Sigmoid colon (tissue), 7 donors: ENCODE measurements around the gene KLK10. TPM values are rescaled to one million over a fixed set of nuclear protein-coding genes. Genes with fewer than 3 reads are reported as not detected.

Experiments
- DNase-seq: peaks from one replicate; pipeline ENCODE4 v3.0.0-alpha.2; 2019
- H3K27ac ChIP-seq, 4 donors: fragments of 200-600 bp; sonication (generic); one replicate each; pipeline ENCODE4 v1.5.1; 2016 to 2019; ENCODE audit warnings: mild to moderate bottlenecking in 1 of 4
- H3K27me3 ChIP-seq, 3 donors: fragments of 200-600 bp; sonication (generic); one replicate each; pipeline ENCODE4 v1.5.1; 2019; ENCODE audit warnings: mild to moderate bottlenecking in 1 of 3
- H3K36me3 ChIP-seq, 4 donors: fragments of 200-600 bp; sonication (generic); one replicate each; pipeline ENCODE4 v1.5.1; 2016 to 2019
- H3K4me1 ChIP-seq, 4 donors: fragments of 200-600 bp; sonication (generic); one replicate each; pipeline ENCODE4 v1.5.1; 2017 to 2019
- H3K4me3 ChIP-seq, 4 donors: fragments of 200-600 bp; sonication (generic); one replicate each; pipeline ENCODE4 v1.5.1; 2017 to 2019; ENCODE audit warnings: mild to moderate bottlenecking in 2 of 4, moderate library complexity in 1 of 4
- H3K9me3 ChIP-seq, 4 donors: fragments of 200-600 bp in 3 of 4; sonication (generic) in 3 of 4; one replicate each; pipeline versions ENCODE4 v1.5.1 to v1.6.1; 2013 to 2019
- EP300 ChIP-seq, 4 donors: sonication (generic); formaldehyde crosslinking; IDR thresholded peaks; one replicate each; pipeline ENCODE4 v1.6.1; 2017; ENCODE audit warnings: antibody characterized with exemption in 4 of 4
- POLR2A ChIP-seq, 2 donors: fragments of 450-650 bp; IDR thresholded peaks; one replicate each; pipeline ENCODE4 v1.6.1; 2016; ENCODE audit warnings: antibody characterized with exemption in 2 of 2, mild to moderate bottlenecking in 2 of 2, moderate library complexity in 2 of 2
- POLR2AphosphoS5 ChIP-seq, 4 donors: sonication (generic); formaldehyde crosslinking; IDR thresholded peaks; one replicate each; pipeline ENCODE4 v1.6.1; 2017; ENCODE audit warnings: antibody characterized with exemption in 4 of 4
- WGBS, 2 donors: extraction: QIAGEN DNeasy Blood & Tissue Kit; methylation state at CpG; one replicate each; pipeline ENCODE4 v1.1.7; 2013; 5-methylcytosine and 5-hydroxymethylcytosine counted together
- intact Hi-C: fragments of 100-400 bp; cut with DNase I; formaldehyde crosslinking; loops from one replicate; pipeline ENCODE4 v1.15.1; 2023
- polyA plus RNA-seq, 3 donors: library from polyadenylated mRNA; stranded (reverse); fragments of 200-250 nt; gene quantifications; one replicate each; pipeline ENCODE4 v1.2.3, GENCODE V29; 2013
- total RNA-seq, 4 donors: library from RNA; depleted of rRNA; stranded (reverse); fragments of >200 nt; gene quantifications; one replicate each; pipeline ENCODE4 v1.1.0, GENCODE V29; 2016
- TF ChIP-seq, protein P1 (sequence below), 4 experiments: fragments of 450-650 bp in 3 of 4; fragments of 200-600 bp in 1 of 4; IDR thresholded peaks; one replicate each; pipeline ENCODE4 v1.5.1; 2016 to 2019; ENCODE audit warnings: antibody characterized with exemption in 4 of 4, mild to moderate bottlenecking in 3 of 4, moderate library complexity in 2 of 4
- donor health status: healthy with polysubstance abuse.
- donor health status: Bipolar disorder and iron deficiency.
- donor health status: healthy.

Gene KLK10
- total and polyA plus RNA-seq, 7 donors, result 0.60 to 2.5 (median 0.69) TPM; not detected in 2

DNA sequence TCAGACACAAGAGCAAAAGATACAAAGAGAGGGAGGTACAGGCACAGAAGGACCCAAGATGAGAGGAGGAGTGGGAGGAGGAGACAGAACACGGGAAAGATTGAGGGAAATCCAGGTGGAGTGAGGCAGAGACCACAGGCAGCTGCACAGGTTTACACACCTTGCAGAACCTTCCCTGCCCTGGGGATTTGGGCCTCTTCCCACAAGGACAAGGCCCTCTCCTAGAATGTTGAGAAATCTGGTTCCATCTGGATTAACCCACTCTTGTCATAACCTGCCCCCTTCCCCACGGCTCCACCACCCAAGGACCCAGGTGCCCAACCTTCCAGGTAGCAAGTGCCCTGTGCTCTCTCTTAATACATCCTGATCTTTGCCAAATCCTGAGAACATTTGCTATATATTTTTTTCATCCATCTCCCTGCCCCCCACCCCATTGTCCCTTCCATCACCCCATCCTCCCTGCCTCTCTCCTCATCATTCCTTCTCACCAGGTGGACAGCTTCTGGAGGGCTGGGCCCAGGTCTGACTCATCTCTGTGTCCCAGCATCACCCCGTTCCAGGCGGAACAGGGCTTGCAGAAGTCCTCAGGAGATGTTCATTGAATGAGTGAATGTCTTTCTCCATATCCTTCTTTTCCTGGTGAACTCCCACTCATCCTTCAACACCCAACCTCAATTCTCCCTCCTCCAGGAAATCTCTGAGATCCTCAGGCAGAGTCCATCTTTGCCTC lies 9.3 kb downstream of the KLK10 start:
- H3K4me3 ChIP-seq, result no peak overlapping the region
- H3K4me1 ChIP-seq, result no peaks in the 10 kb centered on the region
- no peaks in the 10 kb centered on the region for H3K36me3 ChIP-seq
- peaks cover 0 to 64% (median 30%) of the 10 kb centered on the region in 3 donors for H3K27me3 ChIP-seq
- no peaks in the 10 kb centered on the region for H3K9me3 ChIP-seq
- intact Hi-C loops, result no loop called here
- TF ChIP-seq, protein P1, sequence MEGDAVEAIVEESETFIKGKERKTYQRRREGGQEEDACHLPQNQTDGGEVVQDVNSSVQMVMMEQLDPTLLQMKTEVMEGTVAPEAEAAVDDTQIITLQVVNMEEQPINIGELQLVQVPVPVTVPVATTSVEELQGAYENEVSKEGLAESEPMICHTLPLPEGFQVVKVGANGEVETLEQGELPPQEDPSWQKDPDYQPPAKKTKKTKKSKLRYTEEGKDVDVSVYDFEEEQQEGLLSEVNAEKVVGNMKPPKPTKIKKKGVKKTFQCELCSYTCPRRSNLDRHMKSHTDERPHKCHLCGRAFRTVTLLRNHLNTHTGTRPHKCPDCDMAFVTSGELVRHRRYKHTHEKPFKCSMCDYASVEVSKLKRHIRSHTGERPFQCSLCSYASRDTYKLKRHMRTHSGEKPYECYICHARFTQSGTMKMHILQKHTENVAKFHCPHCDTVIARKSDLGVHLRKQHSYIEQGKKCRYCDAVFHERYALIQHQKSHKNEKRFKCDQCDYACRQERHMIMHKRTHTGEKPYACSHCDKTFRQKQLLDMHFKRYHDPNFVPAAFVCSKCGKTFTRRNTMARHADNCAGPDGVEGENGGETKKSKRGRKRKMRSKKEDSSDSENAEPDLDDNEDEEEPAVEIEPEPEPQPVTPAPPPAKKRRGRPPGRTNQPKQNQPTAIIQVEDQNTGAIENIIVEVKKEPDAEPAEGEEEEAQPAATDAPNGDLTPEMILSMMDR (IDR thresholded peaks at IDR 0.05), result no peak
- TF ChIP-seq POLR2A (IDR thresholded peaks at IDR 0.05) (no peak), EP300 (IDR thresholded peaks at IDR 0.05) (no peak), POLR2AphosphoS5 (IDR thresholded peaks at IDR 0.05) (no peak)
- peak; percentile 20 for DNase-seq
- no peak overlapping the region for H3K27ac ChIP-seq
- WGBS, 2 donors, result 60 to 78% methylated on average over 4 of the region's 4 CpGs

GRCh38 chr19:51009061-51009891 lies 10.2 kb downstream of the KLK10 start:
- intact Hi-C loops, result no loop called here
- no peaks in the 10 kb centered on the region for H3K4me1 ChIP-seq
- H3K27ac ChIP-seq, result no peak overlapping the region
- TF ChIP-seq EP300 (IDR thresholded peaks at IDR 0.05) (no peak), POLR2AphosphoS5 (IDR thresholded peaks at IDR 0.05) (no peak), POLR2A (IDR thresholded peaks at IDR 0.05) (no peak)
- TF ChIP-seq, protein P1 (IDR thresholded peaks at IDR 0.05), result no peak
- no peak overlapping the region for H3K4me3 ChIP-seq
- no peaks in the 10 kb centered on the region for H3K36me3 ChIP-seq
- no peaks in the 10 kb centered on the region for H3K9me3 ChIP-seq
- WGBS, 2 donors, result 72 to 74% methylated on average over 19 of the region's 19 CpGs
- peaks cover 0 to 55% (median 21%) of the 10 kb centered on the region in 3 donors for H3K27me3 ChIP-seq
- peak; percentile 44 for DNase-seq

DNA sequence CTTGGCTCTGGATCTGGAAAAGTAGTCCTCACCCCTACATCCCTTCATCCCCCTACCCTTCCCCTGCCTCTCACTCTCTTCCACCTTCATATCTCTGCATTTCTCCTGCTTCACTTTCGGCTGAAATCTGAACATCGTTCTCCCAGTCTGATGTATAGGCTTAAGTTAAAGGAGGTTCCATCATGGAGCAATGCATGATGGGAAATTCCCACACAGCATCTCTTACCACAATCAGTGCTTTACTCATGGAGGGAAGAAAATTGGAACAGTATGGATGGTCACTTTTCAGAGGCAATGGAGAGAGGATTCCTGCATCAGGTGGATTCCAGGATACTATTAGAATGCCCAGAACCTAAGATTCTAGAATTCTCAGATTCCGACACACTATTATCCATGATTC lies 12.0 kb downstream of the KLK10 start:
- H3K27me3 ChIP-seq, result peaks cover 0 to 53% (median 30%) of the 10 kb centered on the region in 3 donors
- H3K4me1 ChIP-seq, result no peaks in the 10 kb centered on the region
- intact Hi-C loops, result no loop called here
- no peak overlapping the region for H3K4me3 ChIP-seq
- WGBS, 2 donors, result 76 to 85% methylated on average over 3 of the region's 3 CpGs
- H3K9me3 ChIP-seq, result no peaks in the 10 kb centered on the region
- TF ChIP-seq POLR2A (IDR thresholded peaks at IDR 0.05) (no peak), EP300 (IDR thresholded peaks at IDR 0.05) (no peak), POLR2AphosphoS5 (IDR thresholded peaks at IDR 0.05) (no peak)
- TF ChIP-seq, protein P1 (IDR thresholded peaks at IDR 0.05), result no peak
- no peaks in the 10 kb centered on the region for H3K36me3 ChIP-seq
- DNase-seq, result no peak
- no peak overlapping the region for H3K27ac ChIP-seq

GRCh38 chr19:51006406-51006805 lies 13.1 kb downstream of the KLK10 start:
- Histone ChIP-seq H3K36me3 (no peaks in the 10 kb centered on the region), H3K9me3 (no peaks in the 10 kb centered on the region), H3K4me1 (no peaks in the 10 kb centered on the region), H3K4me3 (no peak overlapping the region), H3K27me3 (peaks cover 0 to 60% (median 39%) of the 10 kb centered on the region in 3 donors), H3K27ac (no peak overlapping the region)
- WGBS, 2 donors, result 43 to 59% methylated on average over 8 of the region's 8 CpGs
- peak; percentile 38 for DNase-seq
- TF ChIP-seq, protein P1 (IDR thresholded peaks at IDR 0.05), result no peak
- intact Hi-C loops, result no loop called here
